SJCRH30 (cell line): ENCODE data around the gene ZNF628. TPM values are rescaled to one million over a fixed set of nuclear protein-coding genes. Genes with fewer than 3 reads are reported as not detected.

Experiments
- DNase-seq, 2 experiments: peaks; one replicate each; pipeline ENCODE4 v3.0.0-alpha.2; 2015 to 2020
- H3K27ac ChIP-seq: fragments of 250-450 bp; sonication (Bioruptor Pico); 2 replicates; pipeline ENCODE4 v1.5.1; 2020; ENCODE audit warnings: mild to moderate bottlenecking, moderate library complexity
- H3K27me3 ChIP-seq: fragments of 250-450 bp; sonication (Bioruptor Pico); 2 replicates; pipeline ENCODE4 v1.5.1; 2020; ENCODE audit warnings: mild to moderate bottlenecking, moderate library complexity
- H3K36me3 ChIP-seq: fragments of 250-450 bp; sonication (Bioruptor Pico); 2 replicates; pipeline ENCODE4 v1.5.1; 2020; ENCODE audit warnings: mild to moderate bottlenecking, moderate library complexity
- H3K4me1 ChIP-seq: fragments of 250-450 bp; sonication (Bioruptor Pico); 2 replicates; pipeline ENCODE4 v1.5.1; 2020; ENCODE audit warnings: mild to moderate bottlenecking, moderate library complexity
- H3K4me3 ChIP-seq: fragments of 250-450 bp; sonication (Bioruptor Pico); 2 replicates; pipeline ENCODE4 v1.5.1; 2020; ENCODE audit warnings: mild to moderate bottlenecking, moderate library complexity
- H3K9me3 ChIP-seq: fragments of 250-450 bp; sonication (Bioruptor Pico); replicated peaks from 2 replicates; pipeline ENCODE4 v1.5.1; 2020; ENCODE audit warnings: mild to moderate bottlenecking, moderate library complexity
- total RNA-seq: library from RNA; depleted of rRNA; stranded (reverse); fragments of >200 nt; shearing (Covaris generic); gene quantifications from 2 replicates; pipeline ENCODE4 v1.2.3, GENCODE V29; 2014; rRNA removed

ZNF628 gene
- total RNA-seq, 1 experiment from 2014 or later, result 2.9 TPM

DNA sequence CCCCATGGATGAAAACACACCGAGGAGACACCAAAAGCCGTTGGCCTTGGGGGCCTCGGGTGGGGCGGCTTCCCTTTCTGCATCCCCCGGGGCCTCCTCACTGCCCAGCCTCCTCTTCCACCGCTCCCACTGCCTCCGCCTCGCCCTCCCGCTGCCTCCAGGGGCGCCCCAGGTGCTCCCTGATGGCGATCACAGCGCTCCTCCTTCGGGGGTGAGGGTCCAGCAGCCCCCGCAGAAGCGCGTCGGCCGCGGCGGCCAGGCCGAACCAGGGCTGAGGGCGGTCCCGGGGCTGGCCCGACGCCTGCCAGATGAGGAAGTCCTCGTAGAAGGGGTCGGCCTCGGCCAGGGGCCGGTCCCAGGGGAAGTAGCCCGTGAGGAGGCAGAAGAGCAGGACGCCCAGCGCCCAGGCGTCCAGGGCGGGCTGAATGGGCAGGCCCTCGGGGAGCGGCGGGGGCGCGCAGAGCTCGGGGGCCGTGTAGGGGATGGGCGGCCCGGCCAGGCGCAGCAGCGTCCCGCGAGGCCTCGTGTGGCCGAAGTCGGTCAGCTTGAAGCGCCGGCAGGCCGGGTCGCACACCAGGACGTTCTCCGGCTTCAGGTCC is 53.3 kb downstream of the ZNF628 start:
- H3K27me3 ChIP-seq, result no peaks in the 10 kb centered on the region
- DNase-seq, result no peak
- H3K27ac ChIP-seq, result no peak overlapping the region
- H3K9me3 ChIP-seq, result no peaks in the 10 kb centered on the region
- H3K4me1 ChIP-seq, result peaks cover 26% of the 10 kb centered on the region
- H3K36me3 ChIP-seq, result no peaks in the 10 kb centered on the region; the same call in 1 of the 2 replicates
- H3K4me3 ChIP-seq, result no peak overlapping the region

DNA sequence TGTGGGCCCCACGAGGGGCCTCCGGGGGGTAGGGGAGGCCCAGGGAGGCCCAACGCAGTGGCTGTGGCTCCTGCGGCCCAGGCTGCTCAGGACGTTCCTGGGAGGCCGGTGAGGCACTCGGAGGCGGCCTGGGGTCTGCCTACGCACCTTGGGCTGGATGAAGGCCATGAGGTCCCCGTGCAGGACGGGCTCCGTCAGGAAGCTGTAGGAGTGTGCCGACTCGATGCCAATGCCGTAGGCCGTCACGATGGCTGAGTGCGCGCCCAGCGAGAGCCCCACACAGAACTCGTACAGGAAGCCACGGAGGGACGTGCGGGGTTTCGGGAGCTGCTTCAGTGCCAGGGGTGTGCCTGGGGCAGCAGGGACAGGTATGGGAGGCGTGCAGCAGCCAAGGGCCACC is 54.6 kb downstream of the ZNF628 start:
- no peak for DNase-seq
- Histone ChIP-seq H3K27me3 (no peaks in the 10 kb centered on the region), H3K4me3 (no peak overlapping the region), H3K27ac (no peak overlapping the region), H3K36me3 (no peaks in the 10 kb centered on the region; the same call in 1 of the 2 replicates), H3K9me3 (no peaks in the 10 kb centered on the region), H3K4me1 (peaks cover 25% of the 10 kb centered on the region)

Other genes starting within 250 kb of the ZNF628 start
- gene TMEM86B, start 247.9 kb upstream of the ZNF628 start, total RNA-seq, result 2.3 and 2.5 TPM in 2 replicates
- 39.5 and 44.9 TPM in 2 replicates for gene PPP6R1, start 217.6 kb upstream of the ZNF628 start, total RNA-seq
- gene HSPBP1, start 196.5 kb upstream of the ZNF628 start, total RNA-seq, result 39.3 and 40.8 TPM in 2 replicates
- gene BRSK1, start 192.6 kb upstream of the ZNF628 start, total RNA-seq, result 13.2 and 15.8 TPM in 2 replicates
- gene TMEM150B, start 151.3 kb upstream of the ZNF628 start, total RNA-seq, result not detected in 2 replicates
- 21.2 and 21.6 TPM in 2 replicates for gene KMT5C, start 136.7 kb upstream of the ZNF628 start, total RNA-seq
- 0.45 TPM in 1 of 2 replicates, not detected in the other for gene COX6B2, start 121.9 kb upstream of the ZNF628 start, total RNA-seq
- not detected in 2 replicates for gene GARIN5B, start 113.4 kb upstream of the ZNF628 start, total RNA-seq
- 16.7 and 17.8 TPM in 2 replicates for gene IL11, start 106.2 kb upstream of the ZNF628 start, total RNA-seq
- gene TMEM190, start 99.8 kb upstream of the ZNF628 start, total RNA-seq, result not detected in 2 replicates
- gene TMEM238, start 92.3 kb upstream of the ZNF628 start, total RNA-seq, result 0.14 and 0.25 TPM in 2 replicates
- 612 and 617 TPM in 2 replicates for gene RPL28, start 90.7 kb upstream of the ZNF628 start, total RNA-seq
- gene UBE2S, start 68.8 kb upstream of the ZNF628 start, total RNA-seq, result 509 and 566 TPM in 2 replicates
- gene SHISA7, start 33.3 kb upstream of the ZNF628 start, total RNA-seq, result not detected in 2 replicates
- 63.2 and 70.8 TPM in 2 replicates for gene ISOC2, start 15.0 kb upstream of the ZNF628 start, total RNA-seq
- gene C19orf85, start 11.9 kb upstream of the ZNF628 start, total RNA-seq, result not detected in 2 replicates
- 22.1 and 25.9 TPM in 2 replicates for gene NAT14, start 8.6 kb downstream of the ZNF628 start, total RNA-seq
- 3.1 and 3.8 TPM in 2 replicates for gene SSC5D, start 11.8 kb downstream of the ZNF628 start, total RNA-seq
- 6.8 and 6.9 TPM in 2 replicates for gene SBK2, start 60.5 kb downstream of the ZNF628 start, total RNA-seq
- 0.30 and 0.87 TPM in 2 replicates for gene SBK3, start 68.9 kb downstream of the ZNF628 start, total RNA-seq
- 5.4 and 7.5 TPM in 2 replicates for gene ZNF579, start 104.2 kb downstream of the ZNF628 start, total RNA-seq
- 7.9 and 10.3 TPM in 2 replicates for gene FIZ1, start 122.9 kb downstream of the ZNF628 start, total RNA-seq
- gene ZNF524, start 123.7 kb downstream of the ZNF628 start, total RNA-seq, result 2.7 and 3.2 TPM in 2 replicates
- 1.7 and 2.0 TPM in 2 replicates for gene ZNF865, start 129.0 kb downstream of the ZNF628 start, total RNA-seq
- 2.7 and 3.1 TPM in 2 replicates for gene ZNF784, start 147.9 kb downstream of the ZNF628 start, total RNA-seq
- gene ZNF580, start 164.4 kb downstream of the ZNF628 start, total RNA-seq, result 7.9 and 8.0 TPM in 2 replicates
- gene ZNF581, start 167.0 kb downstream of the ZNF628 start, total RNA-seq, result 17.9 and 18.7 TPM in 2 replicates
- gene CCDC106, start 171.6 kb downstream of the ZNF628 start, total RNA-seq, result 9.7 and 10.8 TPM in 2 replicates
- 131 and 136 TPM in 2 replicates for gene U2AF2, start 178.4 kb downstream of the ZNF628 start, total RNA-seq
- 45.6 and 59.8 TPM in 2 replicates for gene EPN1, start 198.6 kb downstream of the ZNF628 start, total RNA-seq